Endothelial cell of umbilical vein (primary cell): ENCODE measurements around the gene LNPK. TPM values are rescaled to one million over a fixed set of nuclear protein-coding genes. Genes with fewer than 3 reads are reported as not detected.

ENCODE experiments used
- BruUV-seq: library from RNA; stranded (reverse); fragments of 400-500 nt; replicated peaks from 2 replicates; lab custom pipeline; 2021; lab: Mats Ljungman, UMichigan
- CTCF ChIA-PET: fragments of 300-600, 350-600 bp; sonication (Branson Sonifier 250); formaldehyde crosslinking; loops from one replicate; lab custom pipeline; 2021; ENCODE audit warnings: antibody characterized with exemption, inconsistent platforms; lab: Charles Lee
- POLR2A ChIA-PET: fragments of 300-600, 350-600 bp; sonication (Branson Sonifier 250); formaldehyde crosslinking; loops from one replicate; lab custom pipeline; 2021; ENCODE audit warnings: antibody characterized with exemption, inconsistent platforms; lab: Charles Lee
- DNase-seq: peaks from one replicate; pipeline ENCODE4 v3.0.0-alpha.2; 2011; ENCODE audit warnings: low read depth, low spot score
- FAIRE-seq: peaks from 2 replicates; lab custom pipeline; 2011; peaks lifted over from hg19 to GRCh38; lab: Jason Lieb, UNC
- H2AFZ ChIP-seq: 2 replicates; pipeline ENCODE4 v1.6.0; 2012; ENCODE audit warnings: low read depth, low read length, control low read depth, inconsistent platforms
- H3K27ac ChIP-seq: 2 replicates; pipeline ENCODE4 v1.5.1; 2011; ENCODE audit warnings: low read depth, mild to moderate bottlenecking, control low read depth, low read length, moderate library complexity; ENCODE audit not compliant: insufficient read depth
- H3K27me3 ChIP-seq, 2 experiments: 2 replicates each; pipeline versions ENCODE4 v1.6.0 to v1.6.1; 2011; ENCODE audit warnings: low read length in 2 of 2, mixed read lengths in 1 of 2; ENCODE audit not compliant: control insufficient read depth in 2 of 2, insufficient read depth in 2 of 2
- H3K36me3 ChIP-seq, 2 experiments: 2 replicates in 1 of 2; 3 replicates in 1 of 2; pipeline ENCODE4 v1.5.1; 2011; ENCODE audit warnings: low read length in 2 of 2, mild to moderate bottlenecking in 1 of 2, moderate library complexity in 1 of 2; ENCODE audit not compliant: control insufficient read depth in 2 of 2, insufficient read depth in 2 of 2; ENCODE audit errors: extremely low read depth in 1 of 2
- H3K4me1 ChIP-seq: 3 replicates; pipeline ENCODE4 v1.5.1; 2011; ENCODE audit warnings: mild to moderate bottlenecking, low read length; ENCODE audit not compliant: control insufficient read depth, insufficient read depth; ENCODE audit errors: extremely low read depth
- H3K4me2 ChIP-seq: 2 replicates; pipeline ENCODE4 v1.6.1; 2011; ENCODE audit warnings: low read length, control low read depth, mixed read lengths; ENCODE audit not compliant: insufficient read depth
- H3K4me3 ChIP-seq, 3 experiments: fragments of 200-600 bp in 1 of 3; sonication (generic), shearing (Covaris generic) in 1 of 3; replicated peaks in 1 of 3; 2 replicates each; pipeline ENCODE4 v1.5.1; 2011 to 2016; ENCODE audit warnings: control low read depth in 3 of 3, low read length in 3 of 3, mild to moderate bottlenecking in 2 of 3, inconsistent platforms in 1 of 3, low read depth in 1 of 3, moderate library complexity in 1 of 3; ENCODE audit not compliant: insufficient read depth in 1 of 3
- H3K79me2 ChIP-seq: 2 replicates; pipeline ENCODE4 v1.6.0; 2012; ENCODE audit warnings: low read length, inconsistent platforms; ENCODE audit not compliant: control insufficient read depth, insufficient read depth
- H3K9ac ChIP-seq: replicated peaks from 2 replicates; pipeline ENCODE3; 2011; ENCODE audit warnings: low read length, control low read depth; ENCODE audit not compliant: insufficient read depth; ENCODE audit errors: extremely low read depth
- H3K9me1 ChIP-seq: replicated peaks from 3 replicates; pipeline ENCODE4 v1.6.0; 2011; ENCODE audit warnings: mild to moderate bottlenecking, low read length; ENCODE audit not compliant: control insufficient read depth, insufficient read depth; ENCODE audit errors: extremely low read depth
- H3K9me3 ChIP-seq: replicated peaks from 2 replicates; pipeline ENCODE4 v1.5.1; 2012; ENCODE audit warnings: low read length, inconsistent platforms; ENCODE audit not compliant: control insufficient read depth, insufficient read depth
- H4K20me1 ChIP-seq: replicated peaks from 2 replicates; pipeline ENCODE3; 2011; ENCODE audit warnings: mild to moderate bottlenecking, low read length; ENCODE audit not compliant: control insufficient read depth, insufficient read depth; ENCODE audit errors: extremely low read depth
- CTCF ChIP-seq, 2 donors: IDR thresholded peaks; 1 replicate in 1 of 2; 2 replicates in 1 of 2; pipeline ENCODE4 v1.5.1; 2011; ENCODE audit warnings: low read length in 2 of 2, mild to moderate bottlenecking in 2 of 2, moderate library complexity in 2 of 2, control low read depth in 1 of 2, inconsistent platforms in 1 of 2, low read depth in 1 of 2; ENCODE audit not compliant: insufficient read depth in 1 of 2; ENCODE audit errors: extremely low read depth in 1 of 2
- EZH2 ChIP-seq: IDR thresholded peaks from 2 replicates; pipeline ENCODE4 v1.6.1; 2012; ENCODE audit warnings: borderline replicate concordance, low read depth, mild to moderate bottlenecking, moderate library complexity, low read length, inconsistent platforms; ENCODE audit not compliant: severe bottlenecking
- FOS ChIP-seq: IDR thresholded peaks from 2 replicates; pipeline ENCODE4 v1.6.1; 2011; ENCODE audit warnings: mild to moderate bottlenecking, low read length, moderate library complexity, borderline replicate concordance; ENCODE audit not compliant: insufficient read depth
- GATA2 ChIP-seq: IDR thresholded peaks from 2 replicates; pipeline ENCODE4 v1.7.0; 2011; ENCODE audit warnings: low read depth, mild to moderate bottlenecking, moderate library complexity, mixed read lengths, low read length; ENCODE audit not compliant: insufficient read length, insufficient read depth
- JUN ChIP-seq: IDR thresholded peaks from 2 replicates; pipeline ENCODE4 v1.6.1; 2011; ENCODE audit warnings: borderline replicate concordance, low read depth; ENCODE audit not compliant: insufficient read length, insufficient read depth
- MAX ChIP-seq: IDR thresholded peaks from 2 replicates; pipeline ENCODE4 v1.6.1; 2011; ENCODE audit not compliant: insufficient read depth, insufficient read length
- MYC ChIP-seq: IDR thresholded peaks from one replicate; pipeline ENCODE4 v1.6.1; 2011; ENCODE audit warnings: mild to moderate bottlenecking, low read depth, low read length
- POLR2A ChIP-seq: IDR thresholded peaks from 2 replicates; pipeline ENCODE4 v1.6.1; 2012; ENCODE audit warnings: low read depth, mild to moderate bottlenecking, control low read depth, low read length
- POLR2AphosphoS5 ChIP-seq: IDR thresholded peaks from 2 replicates; pipeline ENCODE4 v1.6.1; 2012; ENCODE audit warnings: low read depth, mild to moderate bottlenecking, control low read depth, low read length, moderate library complexity; ENCODE audit not compliant: insufficient read depth
- dilution Hi-C: fragments of 300-500 bp; cut with MboI; formaldehyde crosslinking; loops from one replicate; pipeline ENCODE4 v1.15.0; 2019; ENCODE audit warnings: low sequenced_read_pairs; ENCODE audit not compliant: extremely low pct_ligation_motif_present
- intact Hi-C: fragments of 100-400 bp; cut with micrococcal nuclease; formaldehyde crosslinking; loops from one replicate; pipeline ENCODE4 v1.10.0; 2022
- polyA plus RNA-seq, 4 experiments: library from polyadenylated mRNA; depleted of rRNA in 3 of 4; stranded (reverse) in 3 of 4; unstranded in 1 of 4; fragments of >200 nt; gene quantifications; 2 replicates each; pipeline versions ENCODE4 v1.2.1 to v1.2.3, GENCODE V29; 2011 to 2012; ENCODE audit warnings: missing spikeins in 1 of 4
- total RNA-seq: library from RNA; stranded (reverse); gene quantifications from 2 replicates; pipeline ENCODE4 v1.2.3, GENCODE V29; 2021

LNPK gene
- total and polyA plus RNA-seq, 2 donors (not counting 3 experiments of a cell fraction or from before 2014, with no cell fraction given), result 2.4 to 11.2 TPM

GRCh38 chr2:175889701-175890302 is 112.3 kb downstream of the LNPK start:
- Histone ChIP-seq H2AFZ (no peak overlapping the region), H3K27me3 (peaks cover 2% of the 10 kb centered on the region in 2 experiments), H3K36me3 (no peaks in the 10 kb centered on the region), H3K9me1 (no peaks in the 10 kb centered on the region), H3K9me3 (no peaks in the 10 kb centered on the region), H3K79me2 (no peaks in the 10 kb centered on the region), H3K4me2 (no peak overlapping the region), H4K20me1 (no peaks in the 10 kb centered on the region), H3K9ac (no peak overlapping the region), H3K4me3 (no peak overlapping the region), H3K4me1 (no peaks in the 10 kb centered on the region), H3K27ac (no peak overlapping the region)
- dilution Hi-C loops (no loop called here), intact Hi-C loops (no loop called here)
- DNase-seq, result no peak
- BruUV-seq, result no TSS peak
- no peak for FAIRE-seq
- TF ChIP-seq CTCF (IDR thresholded peaks at IDR 0.05; ENCODE audit: extremely low read depth in 1 of 2, insufficient read depth in 1 of 2, low read depth in 1 of 2, low read length in 2 of 2) (no peak), GATA2 (no peak), MYC (no peak), JUN (no peak), MAX (no peak), EZH2 (no peak), POLR2A (no peak), POLR2AphosphoS5 (no peak), FOS (no peak)
- ChIA-PET CTCF (no interaction called here), POLR2A (no interaction called here)
